ENCODE measurements around the gene NAPSA.
A peak's percentile ranks its signal among the peaks of the same experiment; 100 is the strongest.

NAPSA gene

GRCh38 chr19:50323782-50324133 lies 41.7 kb downstream of the NAPSA start:
- peaks cover 2% of the 10 kb centered on the region for H3K36me3 Mint-ChIP-seq
- H3K27me3 Mint-ChIP-seq, result peaks cover 9% of the 10 kb centered on the region
- no peak overlapping the region for H3K27ac Mint-ChIP-seq

GRCh38 chr19:50322931-50323781 lies 42.3 kb downstream of the NAPSA start:
- Mint-ChIP-seq H3K4me3 (no peak overlapping the region), H3K27me3 (peaks cover 9% of the 10 kb centered on the region), H3K9me3 (ENCODE audit: low read depth) (no peaks in the 10 kb centered on the region), H3K36me3 (peaks cover 2% of the 10 kb centered on the region), H3K27ac (no peak overlapping the region), H3K4me1 (ENCODE audit: low read depth) (peaks cover 19% of the 10 kb centered on the region)

More at GRCh38 chr19:50323782-50324133, 41.7 kb downstream of the NAPSA start:
- H3K9me3 Mint-ChIP-seq (ENCODE audit: low read depth), result no peaks in the 10 kb centered on the region
- peaks cover 19% of the 10 kb centered on the region for H3K4me1 Mint-ChIP-seq (ENCODE audit: low read depth)
- H3K4me3 Mint-ChIP-seq, result no peak overlapping the region

GRCh38 chr19:50322234-50322633 lies 43.2 kb downstream of the NAPSA start:
- Mint-ChIP-seq H3K27ac (no peak overlapping the region), H3K9me3 (ENCODE audit: low read depth) (no peaks in the 10 kb centered on the region), H3K4me1 (ENCODE audit: low read depth) (peaks cover 13% of the 10 kb centered on the region), H3K27me3 (peaks cover 7% of the 10 kb centered on the region), H3K36me3 (peaks cover 2% of the 10 kb centered on the region), H3K4me3 (no peak overlapping the region)

- H3K4me3 Mint-ChIP-seq, result no peak overlapping the region
- H3K9me3 Mint-ChIP-seq (ENCODE audit: low read depth), result no peaks in the 10 kb centered on the region
- no peaks in the 10 kb centered on the region for H3K36me3 Mint-ChIP-seq
- H3K27me3 Mint-ChIP-seq, result peaks cover 3% of the 10 kb centered on the region
- H3K27ac Mint-ChIP-seq, result no peak overlapping the region
- H3K4me1 Mint-ChIP-seq (ENCODE audit: low read depth), result peaks cover 9% of the 10 kb centered on the region
These were observed 43.6 kb downstream of the NAPSA start for GRCh38 chr19:50321831-50322230.

- H3K36me3 Mint-ChIP-seq, result no peaks in the 10 kb centered on the region
- H3K27me3 Mint-ChIP-seq, result peaks cover 2% of the 10 kb centered on the region
- no peak overlapping the region for H3K4me3 Mint-ChIP-seq
- H3K9me3 Mint-ChIP-seq (ENCODE audit: low read depth), result no peaks in the 10 kb centered on the region
- H3K27ac Mint-ChIP-seq, result no peak overlapping the region
- peaks cover 6% of the 10 kb centered on the region for H3K4me1 Mint-ChIP-seq (ENCODE audit: low read depth)
These were observed 44.8 kb downstream of the NAPSA start for GRCh38 chr19:50320596-50320995.

GRCh38 chr19:50320051-50320450 lies 45.4 kb downstream of the NAPSA start:
- no peaks in the 10 kb centered on the region for H3K9me3 Mint-ChIP-seq (ENCODE audit: low read depth)
- H3K4me1 Mint-ChIP-seq (ENCODE audit: low read depth), result peaks cover 7% of the 10 kb centered on the region
- no peak overlapping the region for H3K4me3 Mint-ChIP-seq
- no peak overlapping the region for H3K27ac Mint-ChIP-seq
- peaks cover 3% of the 10 kb centered on the region for H3K27me3 Mint-ChIP-seq
- no peaks in the 10 kb centered on the region for H3K36me3 Mint-ChIP-seq

- Mint-ChIP-seq H3K9me3 (ENCODE audit: low read depth) (no peaks in the 10 kb centered on the region), H3K4me1 (ENCODE audit: low read depth) (peaks cover 9% of the 10 kb centered on the region), H3K27me3 (peaks cover 8% of the 10 kb centered on the region), H3K4me3 (no peak overlapping the region), H3K27ac (no peak overlapping the region), H3K36me3 (no peaks in the 10 kb centered on the region)
These were observed 46.3 kb downstream of the NAPSA start for GRCh38 chr19:50319156-50319555.

- peaks cover 12% of the 10 kb centered on the region for H3K27me3 Mint-ChIP-seq
- no peaks in the 10 kb centered on the region for H3K9me3 Mint-ChIP-seq (ENCODE audit: low read depth)
- H3K4me3 Mint-ChIP-seq, result no peak overlapping the region
- H3K36me3 Mint-ChIP-seq, result no peaks in the 10 kb centered on the region
- peaks cover 11% of the 10 kb centered on the region for H3K4me1 Mint-ChIP-seq (ENCODE audit: low read depth)
- H3K27ac Mint-ChIP-seq, result no peak overlapping the region
These were observed 47.0 kb downstream of the NAPSA start for GRCh38 chr19:50318438-50318837.

- no peaks in the 10 kb centered on the region for H3K9me3 Mint-ChIP-seq (ENCODE audit: low read depth)
- peaks cover 17% of the 10 kb centered on the region for H3K27me3 Mint-ChIP-seq
- no peak overlapping the region for H3K27ac Mint-ChIP-seq
- H3K4me3 Mint-ChIP-seq, result no peak overlapping the region
- H3K36me3 Mint-ChIP-seq, result no peaks in the 10 kb centered on the region
- peaks cover 18% of the 10 kb centered on the region for H3K4me1 Mint-ChIP-seq (ENCODE audit: low read depth)
These were observed 48.3 kb downstream of the NAPSA start for GRCh38 chr19:50317115-50317514.

- Mint-ChIP-seq H3K4me1 (ENCODE audit: low read depth) (peaks cover 19% of the 10 kb centered on the region), H3K27ac (no peak overlapping the region), H3K9me3 (ENCODE audit: low read depth) (no peaks in the 10 kb centered on the region), H3K36me3 (no peaks in the 10 kb centered on the region), H3K27me3 (peaks cover 19% of the 10 kb centered on the region), H3K4me3 (peak overlapping the region; percentile 67)
These were observed 49.5 kb downstream of the NAPSA start for GRCh38 chr19:50315773-50316448.

- peaks cover 27% of the 10 kb centered on the region for H3K27me3 Mint-ChIP-seq
- H3K9me3 Mint-ChIP-seq (ENCODE audit: low read depth), result no peaks in the 10 kb centered on the region
- no peaks in the 10 kb centered on the region for H3K36me3 Mint-ChIP-seq
- no peak overlapping the region for H3K27ac Mint-ChIP-seq
- peaks cover 19% of the 10 kb centered on the region for H3K4me1 Mint-ChIP-seq (ENCODE audit: low read depth)
- H3K4me3 Mint-ChIP-seq, result peak overlapping the region; percentile 67
These were observed 50.4 kb downstream of the NAPSA start for GRCh38 chr19:50314724-50315708.

- Mint-ChIP-seq H3K27me3 (peaks cover 29% of the 10 kb centered on the region), H3K4me1 (ENCODE audit: low read depth) (peaks cover 19% of the 10 kb centered on the region), H3K9me3 (ENCODE audit: low read depth) (no peaks in the 10 kb centered on the region), H3K27ac (no peak overlapping the region), H3K36me3 (no peaks in the 10 kb centered on the region), H3K4me3 (no peak overlapping the region)
These were observed 51.5 kb downstream of the NAPSA start for GRCh38 chr19:50313812-50314536.

- Mint-ChIP-seq H3K9me3 (ENCODE audit: low read depth) (no peaks in the 10 kb centered on the region), H3K27ac (no peak overlapping the region), H3K4me1 (ENCODE audit: low read depth) (peaks cover 19% of the 10 kb centered on the region), H3K36me3 (no peaks in the 10 kb centered on the region), H3K27me3 (peaks cover 34% of the 10 kb centered on the region), H3K4me3 (no peak overlapping the region)
These were observed 52.2 kb downstream of the NAPSA start for GRCh38 chr19:50312967-50313811.

Data from activated naive CD8-positive, alpha-beta T cell (primary cell).